ENCODE data around the gene NEK11. TPM values are rescaled to one million over a fixed set of nuclear protein-coding genes. Genes with fewer than 3 reads are reported as not detected.

NEK11 gene
- total RNA-seq, 2 experiments from 2014 or later, result 1.6 to 4.2 TPM

- intact Hi-C loops (cut with DNase I, micrococcal nuclease), result no loop called here
- peaks cover 26 to 38% of the 10 kb centered on the region in 2 experiments for H3K27me3 ChIP-seq (ENCODE audit: control insufficient read depth in 1 of 2, insufficient read depth in 2 of 2, low read length in 2 of 2)
- Mint-ChIP-seq H3K27ac (no peak overlapping the region), H3K4me3 (peak overlapping the region; percentile 57), H3K9me3 (peaks cover 2% of the 10 kb centered on the region), H3K4me1 (ENCODE audit: low read depth) (peaks cover 6% of the 10 kb centered on the region), H3K36me3 (ENCODE audit: low read depth) (no peaks in the 10 kb centered on the region), H3K27me3 (peaks cover 72% of the 10 kb centered on the region)
- H3K9me3 ChIP-seq (ENCODE audit: control insufficient read depth in 1 of 2, insufficient read depth in 1 of 2, low read length in 2 of 2), result peaks cover 0 to 11% of the 10 kb centered on the region in 2 experiments
- no peak overlapping the region for H3K4me3 ChIP-seq (ENCODE audit: low read length)
- CTCF ChIA-PET, result no interaction called here
- H3K4me1 ChIP-seq (ENCODE audit: insufficient read depth, low read length), result peaks cover 14% of the 10 kb centered on the region
- POLR2A ChIA-PET, result no interaction called here
- H3K27ac ChIP-seq (ENCODE audit: low read depth in 1 of 2, low read length in 2 of 2), result no peak overlapping the region
- no peaks in the 10 kb centered on the region for H3K36me3 ChIP-seq (ENCODE audit: insufficient read depth, low read length)
- TF ChIP-seq, protein P1, sequence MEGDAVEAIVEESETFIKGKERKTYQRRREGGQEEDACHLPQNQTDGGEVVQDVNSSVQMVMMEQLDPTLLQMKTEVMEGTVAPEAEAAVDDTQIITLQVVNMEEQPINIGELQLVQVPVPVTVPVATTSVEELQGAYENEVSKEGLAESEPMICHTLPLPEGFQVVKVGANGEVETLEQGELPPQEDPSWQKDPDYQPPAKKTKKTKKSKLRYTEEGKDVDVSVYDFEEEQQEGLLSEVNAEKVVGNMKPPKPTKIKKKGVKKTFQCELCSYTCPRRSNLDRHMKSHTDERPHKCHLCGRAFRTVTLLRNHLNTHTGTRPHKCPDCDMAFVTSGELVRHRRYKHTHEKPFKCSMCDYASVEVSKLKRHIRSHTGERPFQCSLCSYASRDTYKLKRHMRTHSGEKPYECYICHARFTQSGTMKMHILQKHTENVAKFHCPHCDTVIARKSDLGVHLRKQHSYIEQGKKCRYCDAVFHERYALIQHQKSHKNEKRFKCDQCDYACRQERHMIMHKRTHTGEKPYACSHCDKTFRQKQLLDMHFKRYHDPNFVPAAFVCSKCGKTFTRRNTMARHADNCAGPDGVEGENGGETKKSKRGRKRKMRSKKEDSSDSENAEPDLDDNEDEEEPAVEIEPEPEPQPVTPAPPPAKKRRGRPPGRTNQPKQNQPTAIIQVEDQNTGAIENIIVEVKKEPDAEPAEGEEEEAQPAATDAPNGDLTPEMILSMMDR (IDR thresholded peaks at IDR 0.05), result no peak
- ATAC-seq (ENCODE audit: poor library complexity) (no peak), DNase-seq (peak in 4 of 14 experiments; percentile 7 to 71 (median 29))
Measured at GRCh38 chr3:131361464-131362421, 335.1 kb downstream of the NEK11 start.

DNA sequence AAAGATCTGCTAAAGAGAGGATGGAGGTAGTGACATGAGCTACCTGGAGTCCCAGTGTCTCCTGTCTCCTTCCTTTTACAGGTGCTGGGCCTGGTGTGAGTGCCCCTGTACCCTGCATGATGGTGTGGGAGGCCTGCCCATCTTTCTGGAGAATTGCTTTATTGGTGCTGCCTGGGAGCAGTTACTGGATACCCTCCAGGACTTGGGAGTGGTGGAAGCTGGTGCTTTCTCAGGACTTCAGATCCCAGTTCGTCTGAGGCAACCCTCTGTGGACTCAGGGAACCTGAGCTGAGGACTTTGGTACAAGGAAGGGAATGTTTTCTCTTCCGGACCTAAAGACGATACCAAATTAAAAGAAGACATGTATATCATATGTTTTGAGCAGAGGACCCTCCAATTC, 336.6 kb downstream of the NEK11 start:
- Histone ChIP-seq H3K4me1 (ENCODE audit: insufficient read depth, low read length) (peaks cover 14% of the 10 kb centered on the region), H3K27ac (ENCODE audit: low read depth in 1 of 2, low read length in 2 of 2) (no peak overlapping the region), H3K27me3 (ENCODE audit: control insufficient read depth in 1 of 2, insufficient read depth in 2 of 2, low read length in 2 of 2) (peaks cover 28 to 38% of the 10 kb centered on the region in 2 experiments), H3K9me3 (ENCODE audit: control insufficient read depth in 1 of 2, insufficient read depth in 1 of 2, low read length in 2 of 2) (peaks cover 0 to 11% of the 10 kb centered on the region in 2 experiments), H3K4me3 (ENCODE audit: low read length) (no peak overlapping the region), H3K36me3 (ENCODE audit: insufficient read depth, low read length) (no peaks in the 10 kb centered on the region)
- TF ChIP-seq, protein P1 (IDR thresholded peaks at IDR 0.05), result no peak
- no peak for ATAC-seq (ENCODE audit: poor library complexity)
- ChIA-PET POLR2A (no interaction called here), CTCF (no interaction called here)
- no peak for DNase-seq
- Mint-ChIP-seq H3K4me3 (no peak overlapping the region), H3K36me3 (ENCODE audit: low read depth) (no peaks in the 10 kb centered on the region), H3K27me3 (peaks cover 70% of the 10 kb centered on the region), H3K27ac (no peak overlapping the region), H3K4me1 (ENCODE audit: low read depth) (peaks cover 6% of the 10 kb centered on the region), H3K9me3 (peaks cover 2% of the 10 kb centered on the region)
- intact Hi-C loops (cut with DNase I, micrococcal nuclease), result no loop called here

DNA sequence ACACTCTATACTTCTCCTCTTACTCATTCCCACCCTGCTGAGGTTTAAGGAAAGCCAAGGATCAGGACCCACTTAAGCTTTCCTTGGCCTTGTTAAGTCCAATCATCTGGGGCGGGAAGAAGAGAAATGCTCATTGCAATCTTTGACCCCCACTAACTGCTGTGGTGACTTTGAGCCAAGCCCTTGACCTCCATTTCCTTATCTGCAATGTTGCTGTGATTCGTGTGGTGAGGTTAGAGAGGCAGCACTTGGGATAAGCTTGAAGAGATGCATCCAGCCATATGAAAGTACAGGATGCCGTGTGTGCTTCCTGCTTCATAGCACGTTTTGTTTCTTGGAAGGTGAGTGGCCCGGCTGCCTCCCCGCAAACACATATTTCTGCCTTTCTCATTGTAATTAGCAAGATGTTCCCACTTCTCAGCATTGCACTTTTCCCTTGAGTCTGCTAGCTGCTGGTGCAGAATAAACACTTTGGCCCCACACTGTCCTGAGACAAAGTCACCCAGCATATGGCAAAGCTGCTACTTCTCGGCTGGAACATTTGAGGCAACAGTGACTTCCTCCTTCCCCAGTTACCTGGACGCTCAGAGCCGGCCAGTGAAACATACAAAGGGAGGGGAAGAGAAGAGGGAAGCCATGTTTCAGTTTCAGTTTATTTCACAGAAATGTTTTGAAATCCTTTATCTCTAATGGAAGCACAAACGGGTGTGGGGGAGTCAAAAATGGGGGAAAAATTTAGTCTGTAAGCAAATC, 344.4 kb downstream of the NEK11 start:
- ATAC-seq (ENCODE audit: poor library complexity), result no peak
- Mint-ChIP-seq H3K4me3 (no peak overlapping the region), H3K27me3 (peaks cover 2% of the 10 kb centered on the region), H3K4me1 (ENCODE audit: low read depth) (no peaks in the 10 kb centered on the region), H3K27ac (no peak overlapping the region), H3K36me3 (ENCODE audit: low read depth) (no peaks in the 10 kb centered on the region), H3K9me3 (no peaks in the 10 kb centered on the region)
- Histone ChIP-seq H3K4me1 (ENCODE audit: insufficient read depth, low read length) (peaks cover 7% of the 10 kb centered on the region), H3K9me3 (ENCODE audit: control insufficient read depth in 1 of 2, insufficient read depth in 1 of 2, low read length in 2 of 2) (no peaks in the 10 kb centered on the region), H3K27me3 (ENCODE audit: control insufficient read depth in 1 of 2, insufficient read depth in 2 of 2, low read length in 2 of 2) (peaks cover 0 to 3% of the 10 kb centered on the region in 2 experiments), H3K27ac (ENCODE audit: low read depth in 1 of 2, low read length in 2 of 2) (no peak overlapping the region), H3K4me3 (ENCODE audit: low read length) (no peak overlapping the region), H3K36me3 (ENCODE audit: insufficient read depth, low read length) (peaks cover 2% of the 10 kb centered on the region)
- no peak for DNase-seq
- ChIA-PET POLR2A (no interaction called here), CTCF (no interaction called here)
- intact Hi-C loops (cut with DNase I, micrococcal nuclease), result no loop called here
- TF ChIP-seq, protein P1 (IDR thresholded peaks at IDR 0.05), result no peak

All from CD4-positive, alpha-beta T cell (primary cell).